NCI-H2029 (cell line): ENCODE data around the gene UNC5A.

Source experiments
- DNase-seq: peaks from one replicate; lab custom pipeline; 2025; lab: John Stamatoyannopoulos, UW

UNC5A gene

DNA sequence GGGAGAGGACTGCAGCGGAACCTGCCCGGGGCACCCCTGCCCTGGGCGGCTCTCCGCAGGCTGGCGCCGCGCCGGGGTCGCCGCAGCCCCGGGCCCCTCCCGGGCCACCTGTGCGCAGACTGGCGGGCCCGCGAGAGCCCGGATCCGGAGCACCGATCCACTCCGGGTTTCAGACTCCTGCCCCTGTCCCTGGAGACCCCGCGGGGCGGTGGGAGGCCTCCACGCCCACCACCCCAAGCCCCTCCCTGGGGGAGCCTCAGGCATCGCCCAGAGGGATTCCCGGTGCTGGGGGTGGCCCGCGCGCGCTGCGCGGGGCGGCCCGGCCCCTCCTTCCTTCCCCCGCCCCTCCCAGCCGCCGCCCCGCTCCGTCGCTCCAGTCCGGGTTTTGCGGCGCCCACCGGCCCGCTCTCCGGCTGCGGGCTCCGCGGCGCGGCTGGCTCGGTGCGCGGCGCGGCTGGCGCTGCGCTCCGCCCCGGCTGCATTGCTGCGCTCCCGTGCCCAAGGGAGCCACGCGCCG is at the start of gene UNC5A:
Gene UNC5A, plus strand, starts transcription at position 479 of the 517 bp plus-strand sequence. CDS start 192 bp downstream, outside the sequence.
- peak; percentile 61 for DNase-seq

DNA sequence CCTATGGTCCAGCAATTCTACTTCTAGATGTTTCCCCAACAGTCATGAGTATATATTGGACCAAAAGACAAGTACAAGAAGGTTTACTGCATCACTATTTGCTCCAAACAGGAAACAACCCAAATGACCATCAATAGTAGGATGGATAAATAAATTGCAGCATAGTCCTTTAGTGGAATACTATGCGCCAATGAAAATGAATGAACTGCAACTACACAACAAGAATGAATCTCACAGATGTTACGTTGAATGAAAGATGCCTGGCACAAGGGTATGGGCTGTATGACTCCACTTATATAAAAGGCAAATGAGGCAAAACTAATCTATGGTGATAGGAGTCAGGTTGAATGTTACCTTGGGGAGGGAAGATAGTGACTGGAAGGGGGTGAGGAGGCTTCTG is 48.6 kb upstream of the UNC5A start:
- no peak for DNase-seq

DNA sequence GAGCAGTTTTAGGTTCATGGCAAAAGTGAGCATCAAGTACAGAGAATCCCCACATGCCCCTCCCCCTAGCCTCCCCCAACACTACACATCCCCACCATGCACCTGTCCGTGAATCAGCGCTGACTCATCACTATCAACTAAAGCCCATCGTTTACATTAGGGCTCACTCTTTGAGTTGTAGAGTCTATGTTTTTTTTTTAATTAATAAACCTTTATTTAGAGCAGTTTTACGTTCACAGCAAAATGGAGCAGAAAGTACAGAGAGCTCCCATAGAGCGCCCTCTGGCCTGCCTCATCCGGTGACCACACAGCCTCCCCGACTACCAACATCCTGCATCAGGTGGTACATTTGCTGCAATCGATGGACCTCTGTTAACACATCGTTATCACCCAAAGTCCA is 47.9 kb upstream of the UNC5A start:
- no peak for DNase-seq

- no peak for DNase-seq
Observed at GRCh38 chr5:176765687-176766086, 44.7 kb upstream of the UNC5A start.

DNA sequence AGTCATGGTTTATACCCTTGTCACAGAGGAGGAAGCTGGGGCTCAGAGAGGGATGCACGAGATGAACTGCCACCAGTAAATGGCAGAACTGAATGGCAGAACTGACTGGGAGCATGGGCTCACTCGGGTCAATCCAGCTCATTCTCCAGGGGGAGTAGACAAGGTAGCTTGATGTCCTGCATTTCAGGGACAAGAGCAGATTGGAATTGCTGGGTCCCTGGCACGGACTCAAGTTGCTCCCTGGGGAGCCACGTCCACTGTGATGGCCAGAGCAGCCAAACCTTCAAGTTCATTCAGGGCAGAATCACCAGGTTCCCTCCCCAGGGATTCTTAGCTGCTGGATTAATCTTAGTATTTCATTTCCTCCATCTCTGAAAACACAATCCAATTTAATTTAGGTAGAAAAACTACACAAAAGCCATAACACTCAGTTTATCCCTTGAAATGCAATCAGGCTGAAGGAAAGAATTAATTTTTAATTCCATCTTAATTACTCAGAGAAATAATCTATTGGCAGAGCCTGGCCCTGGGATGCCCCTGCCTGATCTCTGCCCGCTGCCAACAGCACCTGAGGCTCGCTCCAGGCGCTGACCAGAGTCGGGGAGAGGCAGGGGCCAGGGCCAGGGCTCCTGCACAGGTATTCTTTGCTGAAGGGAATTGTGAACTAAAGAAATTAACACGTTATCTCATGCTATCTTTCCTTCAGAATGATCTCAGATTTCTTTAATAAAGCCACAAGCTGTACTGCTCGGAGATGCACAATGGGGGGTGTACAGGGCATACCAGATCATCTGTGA is 42.0 kb upstream of the UNC5A start:
- no peak for DNase-seq

DNA sequence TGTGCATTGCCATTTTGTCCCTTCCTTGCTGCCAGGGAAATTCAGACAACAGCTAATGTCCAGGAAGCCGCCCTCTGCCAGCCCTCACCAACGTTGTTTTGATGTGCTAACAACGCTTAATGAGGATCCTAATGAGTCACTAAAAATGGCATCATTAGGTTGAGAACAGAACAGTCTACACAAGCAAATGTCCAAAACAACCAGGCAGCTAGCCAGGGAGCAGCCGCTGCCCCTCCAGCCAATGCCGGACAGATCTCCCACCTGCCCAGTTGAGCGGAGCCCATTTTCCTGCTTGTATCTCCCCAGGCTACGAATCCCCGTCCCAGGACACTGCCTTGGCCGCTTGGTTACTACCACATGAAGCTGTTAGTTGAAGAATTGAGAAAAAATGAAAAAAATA is 40.4 kb upstream of the UNC5A start:
- DNase-seq = no peak

- no peak for DNase-seq
Observed at GRCh38 chr5:176770431-176770830, 39.9 kb upstream of the UNC5A start.

DNA sequence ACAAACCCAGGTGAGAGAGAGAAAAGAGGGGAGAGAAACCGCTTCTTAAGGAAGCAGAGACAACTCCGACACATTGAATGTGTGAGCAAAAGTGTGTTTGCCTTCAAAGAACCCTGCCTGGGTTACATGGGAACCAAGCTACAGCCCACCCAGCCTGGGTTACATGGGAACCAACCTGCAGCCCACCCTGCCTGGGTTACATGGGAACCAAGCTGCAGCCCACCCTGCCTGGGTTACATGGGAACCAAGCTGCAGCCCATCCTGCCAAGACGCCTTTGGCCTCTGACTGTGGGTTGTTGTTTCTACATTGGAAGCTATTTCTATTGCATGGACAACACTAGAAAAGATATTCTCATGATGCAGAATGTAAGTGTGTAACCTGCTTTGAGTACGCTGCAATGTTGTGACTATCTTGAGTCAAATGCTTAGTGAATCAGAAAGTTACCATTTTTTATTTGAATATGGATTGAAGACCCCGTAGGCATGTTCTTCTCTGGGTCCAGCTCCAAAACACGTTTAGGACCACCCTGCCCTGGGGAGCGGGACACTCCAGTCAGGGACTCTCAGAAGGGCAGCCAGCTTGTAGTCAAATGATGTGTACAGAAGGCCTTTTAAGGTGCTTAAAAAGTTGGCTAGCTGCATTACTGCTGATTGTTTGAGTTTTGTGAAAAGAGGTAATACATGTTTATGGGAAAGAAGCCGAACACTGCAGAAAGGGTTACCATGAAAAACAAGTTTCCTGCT is 39.1 kb upstream of the UNC5A start:
- DNase-seq = no peak

DNA sequence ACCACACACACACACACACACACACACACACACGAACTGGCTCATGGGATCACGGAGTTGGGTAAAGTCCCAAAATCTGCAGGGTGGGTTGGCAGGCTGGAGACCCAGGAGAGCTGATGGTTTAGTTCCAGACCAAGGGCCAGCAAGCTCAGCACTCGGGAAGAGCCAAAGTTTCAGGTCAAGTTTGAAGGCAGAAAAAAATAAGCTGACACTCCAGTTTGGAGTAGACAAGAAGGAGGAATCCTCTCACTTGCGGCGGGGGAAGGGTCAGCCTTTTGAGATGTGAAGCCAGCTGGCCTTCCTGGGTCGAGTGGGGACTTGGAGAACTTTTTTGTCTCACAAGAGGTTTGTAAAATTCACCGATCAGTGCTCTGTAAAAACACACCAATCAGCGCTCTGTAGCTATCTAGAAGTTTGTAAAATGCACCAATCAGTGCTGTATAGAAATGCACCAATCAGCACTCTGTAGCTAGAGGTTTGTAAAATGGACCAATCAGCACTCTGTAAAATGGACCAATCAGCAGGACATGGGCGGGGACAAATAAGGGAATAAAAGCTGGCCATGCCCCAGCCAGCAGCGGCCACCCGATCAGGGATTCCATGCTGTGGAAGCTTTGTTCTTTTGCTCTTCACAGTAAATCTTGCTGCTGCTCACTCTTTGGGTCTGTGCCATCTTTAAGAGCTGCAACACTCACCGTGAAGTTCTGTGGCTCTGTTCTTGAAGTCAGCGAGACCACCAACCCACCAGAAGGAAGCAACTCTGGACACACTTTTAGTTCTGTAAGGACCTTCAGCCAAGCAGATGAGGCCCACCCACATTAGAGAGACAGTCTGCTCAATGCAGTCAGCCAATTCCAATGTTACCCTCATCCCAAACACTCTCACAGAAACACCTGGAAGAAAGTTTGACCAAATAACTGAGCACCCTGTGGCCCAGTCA is 37.8 kb upstream of the UNC5A start:
- DNase-seq = no peak

DNA sequence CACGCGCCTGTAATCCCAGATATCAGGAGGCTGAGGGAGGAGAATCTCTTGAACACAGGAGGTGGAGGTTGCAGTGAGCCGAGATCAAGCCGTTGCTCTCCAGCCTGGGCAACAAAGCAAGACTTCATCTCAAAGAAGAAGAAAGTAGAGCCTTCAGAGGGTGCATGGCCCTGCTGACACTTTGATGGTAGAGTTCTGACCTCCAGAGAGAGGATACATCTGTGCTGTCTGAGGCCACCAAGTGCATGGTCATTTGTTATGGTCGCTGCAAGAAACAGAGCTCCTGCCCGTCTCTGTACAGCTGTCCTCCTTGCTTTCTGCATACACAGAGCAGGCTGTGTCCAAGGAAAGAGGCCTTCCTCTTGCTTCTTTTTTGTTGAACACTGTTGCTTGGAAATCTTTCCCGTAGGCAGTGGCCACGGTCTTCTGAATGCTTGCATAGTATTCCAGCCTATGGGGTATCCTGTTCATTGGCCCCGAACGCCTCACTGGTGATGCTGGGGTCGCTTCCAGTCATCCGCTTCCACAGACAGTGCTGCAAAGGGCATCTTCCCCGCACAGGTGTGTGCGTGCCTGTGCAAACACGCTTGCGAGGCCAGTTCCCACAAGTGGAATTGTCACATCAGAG is 36.8 kb upstream of the UNC5A start:
- no peak for DNase-seq

- DNase-seq = no peak
Observed at GRCh38 chr5:176774216-176775171, 35.9 kb upstream of the UNC5A start.

- DNase-seq = no peak
Observed at GRCh38 chr5:176775409-176775808, 35.0 kb upstream of the UNC5A start.

- DNase-seq = no peak
Observed at GRCh38 chr5:176776141-176776865, 34.1 kb upstream of the UNC5A start.

DNA sequence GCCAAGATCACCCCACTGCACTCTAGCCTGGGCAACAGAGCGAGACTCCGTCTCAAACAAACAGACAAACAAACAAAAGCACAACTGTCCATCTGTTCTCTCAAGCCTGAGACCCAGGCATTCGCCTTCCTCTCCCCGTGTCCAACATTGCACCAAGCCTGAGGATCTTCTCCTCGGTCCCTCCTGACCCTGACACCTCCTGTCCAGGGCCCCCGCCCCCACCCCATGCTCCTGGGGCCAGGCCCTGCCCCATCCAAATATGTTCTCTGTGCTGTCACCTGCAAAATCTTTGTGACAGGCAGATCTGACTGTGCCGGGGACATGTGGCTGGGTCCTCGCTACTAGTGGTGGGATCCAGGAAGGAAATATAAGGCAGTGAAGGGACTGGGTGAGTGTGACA is 33.4 kb upstream of the UNC5A start:
- no peak for DNase-seq

DNA sequence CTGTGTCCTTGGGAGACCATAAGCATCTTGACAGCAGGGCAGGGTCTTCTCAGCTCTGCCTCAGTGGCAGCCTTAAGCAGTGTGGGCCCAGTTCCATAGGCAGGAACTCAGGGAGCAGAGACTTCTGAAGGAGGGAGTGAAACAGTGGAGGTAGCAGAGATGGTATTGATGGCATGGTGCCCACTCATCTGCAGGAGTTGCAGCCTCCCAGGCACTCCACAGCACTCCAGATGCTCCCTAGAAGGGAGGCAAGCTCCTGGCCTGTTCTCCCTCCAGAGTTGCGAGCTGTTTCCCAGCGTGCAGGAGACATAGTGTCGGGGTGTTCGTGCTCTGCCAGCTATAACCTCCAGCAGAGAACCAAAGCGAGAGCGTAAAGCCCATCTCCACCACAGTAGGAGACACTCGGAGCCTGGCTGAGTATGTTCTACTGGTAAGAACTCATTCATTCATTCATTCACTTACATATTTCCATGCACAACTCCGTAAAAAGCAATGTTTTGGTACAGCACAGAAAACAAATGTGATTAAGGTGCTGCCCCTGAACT is 31.4 kb upstream of the UNC5A start:
- no peak for DNase-seq

- DNase-seq = no peak
Observed at GRCh38 chr5:176779537-176779936, 30.8 kb upstream of the UNC5A start.

DNA sequence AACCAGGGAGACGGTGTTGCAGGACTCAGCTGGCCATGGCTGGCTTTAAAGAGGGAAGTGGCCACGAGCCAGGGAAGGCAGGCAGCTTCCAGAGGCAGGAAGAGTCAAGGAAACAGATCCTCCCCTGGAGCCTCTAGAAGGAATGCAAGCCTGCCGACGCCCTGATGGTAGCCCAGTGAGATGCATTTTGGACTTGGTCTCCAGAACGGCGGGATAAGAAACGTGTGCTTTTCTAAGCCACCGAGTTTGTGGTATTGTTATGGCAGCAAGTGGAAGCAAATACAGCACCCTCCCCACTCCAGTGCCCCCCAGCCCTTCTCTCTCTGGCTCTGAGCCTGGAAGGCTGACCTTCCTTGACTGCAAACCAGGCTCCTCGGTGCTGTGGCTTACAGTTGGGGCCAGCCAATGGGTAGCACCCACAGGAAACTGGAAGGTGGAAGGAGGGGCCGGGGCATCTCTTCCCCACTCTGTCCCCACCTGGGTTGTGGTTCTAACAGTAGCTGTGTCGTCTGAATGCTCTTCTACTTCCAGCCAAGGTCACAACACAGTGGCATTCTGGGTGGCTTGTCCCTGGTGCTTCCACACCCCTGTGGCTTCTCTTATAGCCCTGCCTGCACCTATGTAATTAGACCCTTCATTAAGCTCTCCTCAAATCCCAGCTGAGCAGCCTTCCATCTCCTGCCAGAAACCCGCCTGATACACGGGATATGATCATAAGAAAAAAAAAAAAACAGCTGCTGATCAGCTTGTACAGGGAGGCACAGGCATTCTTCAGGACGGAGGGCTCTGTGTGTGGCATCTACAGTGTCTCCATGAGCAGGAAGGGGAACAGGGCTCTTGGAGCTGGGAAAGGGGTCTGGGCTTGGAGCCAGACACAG is 29.9 kb upstream of the UNC5A start:
- peak; percentile 74 for DNase-seq

GRCh38 chr5:176781054-176781375 is 29.3 kb upstream of the UNC5A start:
- DNase-seq = peak; percentile 74
